Medulla oblongata (tissue), 1 donor: ENCODE results near the gene MYEOV.

Source experiments
- DNase-seq: peaks from one replicate; pipeline ENCODE4 v3.0.0-alpha.2; 2015; ENCODE audit errors: extremely low spot score

MYEOV gene

DNA sequence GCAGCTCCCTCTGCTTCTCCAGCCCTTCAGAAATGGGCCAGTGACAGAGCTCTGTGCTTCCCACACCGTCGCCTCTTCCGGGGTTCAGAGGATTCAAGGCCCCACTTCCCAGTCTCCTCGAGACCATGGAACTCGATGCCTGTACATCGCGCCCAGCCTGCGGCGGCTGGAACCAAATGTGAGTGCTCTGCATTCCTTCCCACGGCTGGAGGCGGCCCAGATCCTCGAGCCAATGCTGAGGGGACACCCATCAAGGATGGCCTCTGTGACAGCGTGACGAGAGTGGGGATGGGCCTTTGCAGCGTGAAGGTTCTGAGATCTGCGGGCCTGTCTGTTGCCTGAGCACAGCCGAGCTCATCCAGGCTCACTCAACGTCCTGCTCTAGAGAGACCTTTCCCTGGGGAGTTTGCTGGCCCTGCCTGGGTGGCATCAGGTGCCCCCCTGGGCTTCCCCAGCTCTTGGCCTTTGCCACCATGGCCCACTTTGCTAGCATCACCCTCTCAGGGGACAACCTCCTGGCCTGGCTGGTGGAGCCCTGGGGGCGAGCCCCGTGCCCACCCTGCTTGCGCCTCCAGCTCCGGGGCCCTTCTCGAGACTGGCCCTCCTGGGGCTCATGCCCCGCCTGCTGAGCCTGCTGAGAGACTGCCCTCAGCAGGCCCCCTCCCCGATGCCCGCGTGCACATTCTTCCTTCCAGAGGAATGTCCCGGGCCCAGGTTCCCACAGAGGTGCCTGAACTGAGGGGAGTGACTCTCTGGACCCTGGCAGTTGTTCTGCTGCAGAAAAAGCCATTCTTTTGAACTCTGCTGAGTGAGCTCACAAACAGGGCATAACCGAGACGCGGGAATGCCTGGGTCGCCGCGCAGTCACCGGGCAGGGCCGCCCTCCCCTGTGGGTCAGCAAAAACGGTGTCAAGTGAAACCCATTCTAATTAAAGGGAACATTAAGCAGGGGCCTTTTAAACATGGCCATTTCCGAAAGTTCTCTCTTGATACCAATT, 7.3 kb upstream of the MYEOV start:
- DNase-seq, result no peak

DNA sequence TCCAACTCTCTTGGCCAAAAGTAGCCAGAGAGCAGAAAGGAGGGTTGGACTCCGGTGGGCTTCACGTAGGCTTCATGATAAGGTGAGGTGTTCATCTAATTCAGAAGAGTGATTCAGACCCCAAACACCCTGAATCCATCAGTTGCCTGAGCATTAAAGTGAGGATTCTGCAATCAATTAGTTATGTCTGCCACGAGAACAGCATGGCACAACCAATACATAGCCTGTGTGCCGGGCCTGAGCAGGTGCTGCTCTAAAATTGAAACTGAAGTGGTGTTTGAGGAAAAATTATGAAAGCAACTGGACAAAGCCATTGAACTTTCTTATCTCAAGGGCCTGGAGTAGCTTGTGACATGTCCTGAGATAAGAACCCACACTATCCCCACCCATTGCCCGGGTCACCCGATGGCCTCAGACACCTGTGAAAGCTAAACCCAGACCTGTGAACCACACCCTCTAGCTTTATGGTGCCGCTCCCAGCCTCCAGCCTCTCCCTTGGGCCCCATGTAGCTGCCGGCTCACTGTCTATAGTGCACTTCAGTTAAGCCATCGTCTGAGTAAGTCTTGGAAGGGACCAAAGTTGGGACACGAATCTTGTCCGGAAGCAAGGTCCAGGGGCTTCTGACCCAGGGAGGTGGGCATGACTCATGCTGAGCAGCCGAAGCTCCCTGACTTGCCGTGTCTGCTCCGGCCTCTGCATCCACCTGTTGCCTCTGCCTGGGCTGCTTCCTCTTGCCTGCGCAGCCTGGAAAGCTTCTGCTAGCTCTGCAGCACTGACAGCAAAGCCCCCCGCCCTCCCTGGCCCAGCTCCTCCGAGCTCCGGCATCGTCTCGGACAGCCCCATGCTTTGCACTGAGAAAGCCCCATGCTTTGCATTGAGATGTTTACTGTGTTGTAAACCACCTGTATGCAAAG, 5.7 kb upstream of the MYEOV start:
- DNase-seq, result no peak

DNA sequence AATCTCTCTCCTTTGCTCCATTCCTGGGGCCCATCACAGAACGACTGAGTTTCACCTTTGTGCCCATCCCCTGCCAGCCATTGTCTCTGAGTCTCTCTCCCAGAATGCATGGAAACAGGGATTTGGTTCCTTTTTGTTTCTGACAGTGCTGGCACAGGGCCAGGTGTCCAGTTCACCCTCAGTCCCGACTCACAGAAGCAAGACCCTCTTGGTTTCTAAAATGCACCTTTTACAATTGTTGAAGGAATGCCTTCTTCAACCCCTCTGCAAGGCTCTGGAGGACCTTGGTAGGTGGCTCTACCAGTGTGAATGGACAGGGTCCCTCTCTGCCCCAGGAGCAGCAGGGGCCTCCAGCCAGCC, 5.1 kb upstream of the MYEOV start:
- no peak for DNase-seq

DNA sequence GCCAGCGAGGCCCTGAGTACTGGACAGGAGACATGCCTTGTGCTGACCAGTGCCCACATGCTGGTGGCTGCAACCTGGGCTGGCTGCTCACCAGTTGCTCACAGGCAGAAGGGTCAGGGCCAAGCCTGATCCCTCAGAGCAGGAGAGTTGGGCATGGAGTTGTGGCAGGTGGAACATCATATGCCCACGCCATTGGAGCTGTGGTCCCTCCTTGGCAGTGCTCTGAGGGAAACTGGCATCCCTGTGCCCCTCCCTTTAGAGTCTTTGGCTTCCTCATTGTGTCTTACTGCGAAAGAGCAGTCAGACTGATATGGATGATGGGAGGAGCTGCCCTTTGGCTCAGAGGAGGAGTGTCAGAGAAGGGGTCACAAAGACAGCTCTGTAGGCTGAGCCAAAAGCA, 3.1 kb upstream of the MYEOV start:
- DNase-seq, result no peak

DNA sequence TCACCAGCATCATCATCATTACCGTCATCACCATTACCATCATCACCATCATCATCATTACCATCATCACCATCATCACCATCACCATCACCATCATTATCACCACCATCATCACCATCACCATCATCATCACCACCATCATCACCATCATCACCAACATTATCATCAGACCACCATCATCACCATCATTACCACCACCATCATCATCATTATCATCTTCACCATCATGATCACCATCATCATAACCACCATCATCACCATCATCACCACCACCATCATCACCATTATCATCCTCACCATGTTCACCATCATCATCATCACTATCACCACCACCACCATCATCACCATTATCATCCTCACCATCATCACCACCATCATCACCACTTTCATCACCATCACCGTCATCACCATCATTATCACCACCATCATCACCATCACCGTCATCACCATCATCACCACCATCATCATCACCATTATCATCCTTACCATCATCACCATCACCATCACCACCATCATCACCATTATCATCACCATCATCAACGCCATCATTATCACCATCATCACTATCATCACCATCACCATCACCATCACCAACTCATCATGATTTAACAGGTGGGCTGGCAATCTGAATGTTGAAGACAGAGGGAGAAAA, 2.4 kb upstream of the MYEOV start:
- no peak for DNase-seq

DNA sequence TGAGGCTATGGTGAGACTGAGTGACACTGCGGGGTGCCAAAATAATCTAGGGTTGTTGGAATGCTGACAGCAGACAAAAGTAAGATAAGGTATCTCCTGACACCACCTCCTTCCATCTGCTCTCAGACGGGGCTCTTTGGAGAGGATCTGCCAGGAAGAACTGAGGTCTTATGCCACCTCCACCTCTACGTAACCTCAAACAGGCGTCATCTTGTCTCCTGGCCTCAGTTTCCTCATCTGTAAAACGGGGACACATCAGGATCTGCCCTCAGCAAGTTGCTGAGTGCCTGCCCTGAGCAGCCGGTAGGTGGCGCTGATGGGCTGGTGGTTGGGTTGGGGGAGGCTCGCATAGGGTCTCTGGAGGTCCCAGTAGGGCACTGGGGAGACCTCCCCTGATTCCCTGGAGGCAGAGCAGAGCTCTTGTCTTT, 1.7 kb upstream of the MYEOV start:
- DNase-seq, result no peak

DNA sequence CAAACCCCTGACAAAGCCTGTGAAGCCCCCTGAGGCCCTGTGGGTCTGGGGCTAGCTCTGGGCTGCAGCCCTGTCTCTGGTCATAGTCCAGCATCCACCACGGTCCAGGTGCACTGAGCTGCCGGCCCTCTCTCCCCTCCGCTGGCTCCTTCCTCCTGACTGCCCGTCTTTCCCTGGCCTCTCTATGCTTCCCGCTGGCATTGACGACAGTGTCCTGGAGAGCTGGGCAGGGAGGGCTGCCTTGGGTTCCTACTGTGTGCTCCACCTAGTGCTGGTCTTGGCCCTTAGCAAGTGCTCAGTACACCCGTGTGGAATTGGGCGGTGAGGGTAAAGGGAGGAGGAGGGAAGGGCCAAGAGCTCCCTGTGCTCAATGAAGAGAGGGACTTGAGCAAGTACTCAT, 868 bp upstream of the MYEOV start:
- DNase-seq, result no peak

DNA sequence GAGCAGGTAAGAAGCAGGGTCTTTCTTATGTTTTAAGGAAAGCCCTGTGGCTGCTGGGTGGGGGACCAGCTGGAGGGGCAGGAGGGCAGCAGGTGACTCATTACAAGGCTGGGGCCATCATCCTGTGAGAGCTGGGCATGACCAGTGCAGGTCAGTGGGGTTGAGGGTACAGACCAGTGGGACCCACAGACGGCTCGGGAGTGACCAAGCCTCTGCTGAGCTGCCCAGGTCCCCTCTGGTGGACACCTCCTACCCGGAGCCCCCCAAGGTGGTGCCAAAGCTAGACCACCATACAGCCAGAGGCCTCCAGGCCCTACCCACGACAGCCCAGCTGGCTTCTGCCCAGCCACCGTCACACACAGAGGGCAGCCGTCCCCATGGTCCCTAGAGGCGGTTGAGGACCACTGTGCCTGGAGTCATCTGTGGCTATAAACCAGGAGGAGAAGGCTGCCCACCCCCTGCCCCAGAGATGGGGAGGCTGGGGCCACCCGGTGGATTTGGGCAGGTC, 670 bp downstream of the MYEOV start:
- DNase-seq, result no peak

DNA sequence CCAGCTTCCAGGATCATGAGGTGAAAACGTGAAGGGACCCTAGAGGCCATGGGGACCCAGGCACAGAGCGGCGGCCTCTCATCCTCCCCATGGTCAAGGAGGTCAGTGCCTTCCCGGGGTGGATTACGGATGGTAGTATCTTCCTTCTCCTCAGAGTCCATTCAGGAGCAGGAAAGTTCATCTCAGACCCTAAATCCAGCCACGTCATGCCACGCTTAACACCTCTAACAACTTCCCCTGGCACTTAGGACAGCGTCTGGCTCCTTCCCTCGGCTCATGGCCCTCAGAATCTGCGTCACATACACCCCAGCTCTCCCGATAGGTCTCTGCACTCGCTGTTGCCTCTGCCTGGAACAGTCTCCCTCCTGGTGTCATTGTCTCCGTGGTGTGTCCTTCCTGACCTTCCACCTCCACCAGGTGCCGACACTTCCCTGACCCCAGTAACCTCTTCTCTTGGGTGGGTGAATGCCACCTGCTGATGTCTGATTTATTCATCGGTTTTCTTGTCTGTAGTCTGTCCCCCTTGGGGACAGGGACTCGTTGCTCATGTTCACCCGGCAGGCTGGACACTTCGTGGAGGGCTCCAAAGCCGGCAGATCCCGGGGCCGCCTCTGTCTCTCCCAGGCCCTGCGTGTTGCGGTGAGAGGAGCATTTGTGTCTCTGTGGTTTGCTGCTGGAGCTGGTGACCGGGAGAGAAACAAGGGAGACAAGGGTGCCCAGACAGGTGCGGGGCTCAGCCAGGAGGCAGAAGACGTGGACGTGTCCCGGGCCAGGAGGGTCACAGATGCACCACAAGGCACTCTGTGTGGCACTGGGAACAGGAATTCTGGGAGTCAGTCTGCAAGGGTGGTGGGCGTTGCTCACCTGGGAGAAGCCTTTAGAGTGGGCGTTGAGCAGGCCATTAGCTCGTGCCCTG, 1.4 kb downstream of the MYEOV start:
- DNase-seq, result no peak

DNA sequence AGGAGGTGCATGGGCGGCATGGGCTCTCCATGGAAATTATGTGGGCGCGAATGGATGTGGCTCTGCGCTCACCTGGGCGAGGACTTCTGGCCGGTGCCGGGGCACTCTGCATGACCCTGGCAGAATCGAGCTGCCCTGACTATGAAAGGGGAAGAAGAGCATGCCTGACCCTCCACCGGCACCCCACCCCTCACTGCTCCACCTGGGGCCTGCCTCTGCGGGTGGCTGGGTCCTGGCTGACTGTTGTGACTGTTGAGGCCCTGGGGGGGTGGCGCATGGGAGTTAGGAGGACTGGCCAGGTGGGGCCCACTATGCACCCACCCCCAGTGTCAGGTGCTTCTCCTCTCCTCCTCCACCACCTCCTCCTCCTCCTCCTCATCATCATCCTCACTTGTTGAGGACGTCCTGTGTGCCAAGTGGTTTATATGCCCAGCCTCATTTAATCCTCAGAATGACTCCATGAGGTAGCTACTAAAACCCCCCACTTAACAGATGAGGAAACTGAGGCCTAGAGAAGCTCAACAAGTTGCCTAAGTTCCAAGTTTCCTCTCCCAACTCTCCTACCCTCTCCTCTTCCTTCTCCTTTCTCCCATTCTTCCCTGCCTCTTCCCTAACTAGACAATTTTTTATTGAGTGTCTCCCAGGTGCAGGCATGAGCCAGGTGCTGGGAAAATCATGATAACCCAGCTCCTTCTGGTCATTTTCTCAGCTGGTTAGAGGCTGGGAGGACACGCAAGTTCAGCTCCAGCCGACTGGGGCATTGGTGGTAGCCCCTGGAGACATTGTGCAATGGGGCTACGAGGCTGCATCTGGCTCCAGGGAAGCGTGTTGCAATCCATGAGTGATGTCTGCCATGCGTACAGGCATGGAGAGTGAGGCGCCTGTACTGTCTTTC, 2.3 kb downstream of the MYEOV start:
- DNase-seq, result peak; percentile 22

DNA sequence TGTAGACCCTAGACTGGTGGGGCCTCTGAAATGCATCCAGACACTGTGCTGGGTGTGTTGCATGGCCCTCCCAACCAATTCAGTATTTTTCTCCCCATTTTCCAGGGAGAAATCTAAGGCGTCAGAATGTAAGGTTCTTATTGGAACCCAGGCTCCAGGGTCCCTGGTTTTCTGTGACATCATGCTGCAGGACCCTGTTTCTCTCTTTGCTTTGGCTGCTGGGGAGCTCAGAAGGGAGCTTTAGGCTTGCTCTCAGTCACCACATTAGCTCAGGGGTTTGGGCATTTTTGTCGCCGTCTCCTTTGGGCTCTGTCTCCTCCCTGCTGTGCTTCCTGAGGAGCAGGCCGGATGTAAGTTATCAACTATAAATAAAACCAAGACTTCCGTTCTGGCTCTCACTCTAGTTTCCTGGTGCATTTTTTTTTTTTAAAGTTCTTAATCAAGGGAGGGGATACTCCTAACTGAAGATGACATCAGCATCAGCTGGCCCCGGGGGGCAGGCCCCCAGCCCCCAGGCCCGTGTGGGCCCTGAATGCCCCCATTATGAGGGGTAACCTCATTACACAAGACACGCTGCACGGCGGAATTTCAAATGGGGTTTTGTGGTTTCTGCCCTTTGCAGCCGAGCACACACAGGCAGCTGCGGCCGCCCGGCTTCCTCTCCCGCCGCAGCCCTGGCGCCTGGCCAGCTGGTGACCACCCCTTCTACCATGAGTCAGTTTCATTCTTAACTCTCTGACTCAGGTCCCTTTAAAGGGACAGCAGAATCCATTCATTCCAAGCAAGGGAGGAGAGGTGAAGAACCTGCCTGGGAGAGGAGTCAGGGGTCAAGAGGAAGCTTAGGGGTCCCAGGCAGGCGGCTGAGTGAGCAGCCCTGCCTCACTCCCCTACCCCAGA, 3.2 kb downstream of the MYEOV start:
- DNase-seq, result peak; percentile 75

DNA sequence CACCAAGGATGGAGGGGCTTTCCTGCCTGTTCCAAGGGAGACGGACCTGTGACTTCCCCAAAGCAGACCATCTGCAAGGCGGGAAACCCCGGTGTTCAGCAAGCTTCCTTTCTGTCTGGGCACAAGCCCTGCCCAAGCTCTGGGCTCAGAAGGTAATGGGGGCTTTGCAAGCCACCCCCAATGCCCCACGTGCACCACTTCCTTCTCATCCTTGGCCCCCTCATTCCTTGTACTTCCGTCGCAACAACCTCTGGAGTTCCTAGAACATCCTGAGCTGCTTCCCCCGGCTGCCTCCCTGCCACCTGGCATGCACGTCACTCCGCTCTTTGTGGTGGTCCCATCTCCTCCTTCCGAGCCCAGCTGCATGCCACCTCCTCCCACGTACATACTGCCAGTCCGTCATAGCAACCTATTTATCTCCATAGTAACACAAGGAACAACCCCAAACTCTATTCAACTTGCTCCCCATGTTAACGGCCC, 3.9 kb downstream of the MYEOV start:
- peak; percentile 51 for DNase-seq

DNA sequence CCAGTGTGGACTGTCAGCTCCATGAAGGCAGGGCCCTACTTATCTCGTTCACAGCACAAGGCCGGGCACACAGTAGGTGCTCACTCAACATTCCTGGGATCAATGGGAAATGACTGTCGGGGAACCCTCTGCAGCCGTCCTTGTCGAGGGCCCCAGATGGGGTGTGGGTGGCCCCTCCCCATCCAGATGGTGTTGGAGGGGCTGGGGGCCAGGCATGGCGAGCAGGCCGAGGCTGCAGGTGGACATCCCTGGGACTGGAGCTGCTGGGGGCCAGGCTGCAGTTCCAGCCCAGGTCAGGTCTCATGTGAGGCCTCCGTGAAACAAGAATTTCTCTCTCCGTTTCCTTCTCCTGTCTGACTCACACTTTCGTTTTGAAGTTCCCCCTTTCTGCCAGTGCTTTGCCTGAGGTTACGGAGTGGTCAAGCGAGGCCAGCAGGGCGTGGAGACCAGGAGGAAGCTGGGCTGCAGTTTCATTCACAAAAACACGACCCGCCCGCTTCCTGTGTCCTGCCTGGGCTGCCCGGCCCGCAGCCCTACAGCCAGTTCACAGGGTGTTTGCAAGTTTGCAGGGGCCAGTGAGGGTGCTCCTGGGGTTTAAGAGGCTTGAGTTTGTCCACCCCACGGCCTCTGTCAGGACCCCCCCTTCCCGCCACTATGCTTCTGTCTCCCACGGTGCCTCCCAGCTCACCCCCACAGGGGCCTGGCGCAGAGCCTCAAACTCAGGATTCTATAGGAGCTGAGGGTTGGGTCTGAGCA, 4.5 kb downstream of the MYEOV start:
- DNase-seq, result peak; percentile 85

DNA sequence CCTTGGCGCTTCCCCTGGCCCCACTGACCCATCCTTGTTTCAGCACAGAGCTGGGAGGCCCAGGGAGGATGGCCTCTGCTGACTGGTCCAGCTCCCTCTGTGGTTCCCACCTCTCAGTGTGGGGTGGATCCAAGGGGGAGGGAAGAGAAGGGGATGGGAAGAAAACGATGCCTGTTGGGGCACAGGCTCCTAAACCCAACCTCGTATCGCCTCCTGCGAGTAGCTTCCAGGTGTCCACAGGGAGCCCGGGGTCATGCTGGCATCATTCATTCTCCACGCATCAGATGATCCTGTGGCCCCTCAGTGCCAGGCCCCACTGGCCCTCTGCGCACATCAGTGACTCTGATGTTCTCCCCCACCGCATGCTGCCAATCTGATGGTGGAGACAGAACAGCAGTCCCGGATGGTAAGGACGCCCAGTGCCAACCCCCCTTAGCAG, 5.1 kb downstream of the MYEOV start:
- no peak for DNase-seq

DNA sequence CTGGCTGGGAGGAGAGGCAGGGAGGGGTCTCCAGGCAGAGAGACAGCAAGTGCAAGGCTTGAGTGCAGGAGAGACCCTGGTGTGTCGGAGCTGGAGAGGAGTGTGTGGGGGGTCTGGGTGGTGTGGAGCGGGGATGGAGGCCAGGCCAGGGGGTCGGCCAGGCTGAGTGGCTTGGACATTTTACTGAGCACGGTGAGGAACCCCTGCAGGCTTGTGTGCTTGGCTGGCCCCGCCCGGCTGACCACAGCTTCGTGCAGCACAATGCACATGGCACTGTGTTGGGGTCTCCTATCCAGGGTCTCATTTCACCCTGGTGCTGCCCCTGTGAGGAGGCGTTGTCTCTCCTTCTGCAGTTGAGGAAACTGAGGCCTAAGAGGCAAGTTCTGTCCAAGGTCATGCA, 5.6 kb downstream of the MYEOV start:
- DNase-seq, result no peak

DNA sequence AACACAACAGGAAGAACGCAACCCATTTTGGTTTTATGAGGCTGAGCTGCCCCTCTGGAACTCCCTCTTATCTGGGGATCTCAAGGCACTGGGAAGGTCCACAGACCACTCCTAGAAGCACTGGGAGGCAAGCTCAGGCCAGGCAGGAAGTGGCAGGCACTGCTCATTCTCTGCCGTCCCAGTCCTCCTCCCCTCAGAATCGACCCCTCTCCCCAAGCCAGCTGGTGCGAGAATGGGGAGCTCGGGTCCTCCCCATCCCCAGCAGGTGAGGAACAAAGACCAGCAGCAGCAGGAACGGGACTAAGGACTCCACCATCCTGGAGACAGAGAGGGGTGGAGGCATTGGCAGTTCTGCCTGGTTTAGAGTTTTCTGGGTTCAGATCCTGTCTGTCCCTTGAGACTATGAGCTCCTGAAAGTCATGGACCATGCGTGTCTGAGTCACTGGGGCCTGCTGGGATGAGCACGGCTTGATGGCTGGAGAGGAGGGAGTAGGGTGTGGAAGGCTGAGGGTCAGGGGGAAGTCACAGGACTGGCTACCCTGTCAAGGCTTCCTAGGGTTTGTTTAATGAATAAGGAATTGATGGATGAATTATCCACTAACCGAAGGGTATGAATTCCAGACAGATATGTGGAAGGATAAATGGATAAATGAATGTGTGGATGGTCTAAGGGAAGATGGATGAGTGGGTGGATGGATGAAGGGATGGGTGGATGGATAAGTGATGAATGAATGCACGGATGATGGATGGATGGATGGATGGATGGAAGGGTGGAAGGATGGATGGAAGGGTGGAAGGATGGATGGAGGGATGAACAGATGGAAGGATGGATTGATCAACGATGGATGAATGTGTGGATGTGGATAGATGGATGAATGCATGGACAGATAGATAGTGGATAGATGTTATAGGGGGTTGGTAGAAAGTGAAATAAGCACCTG, 6.4 kb downstream of the MYEOV start:
- no peak for DNase-seq

DNA sequence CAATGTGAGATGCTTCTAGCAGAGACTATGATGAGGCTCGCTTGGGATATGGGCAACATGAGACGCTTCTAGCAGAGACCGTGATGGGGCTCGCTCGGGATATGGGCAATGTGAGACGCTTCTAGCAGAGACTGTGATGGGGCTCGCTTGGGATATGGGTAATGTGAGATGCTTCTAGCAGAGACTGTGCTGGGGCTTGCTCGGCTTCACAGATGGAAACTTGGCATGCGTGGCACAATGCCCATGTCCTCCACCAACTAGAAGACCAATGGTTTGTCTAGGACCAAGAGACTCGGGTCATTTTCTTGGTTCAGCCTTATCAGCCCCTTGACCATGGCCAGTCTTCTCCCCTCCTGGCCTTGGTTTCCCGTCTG, 7.1 kb downstream of the MYEOV start:
- no peak for DNase-seq
